NCI-H2081 (cell line): ENCODE measurements around the gene TAMALIN.
A peak's percentile ranks its signal among the peaks of the same experiment; 100 is the strongest.

Experiments
- DNase-seq, 2 experiments: peaks; one replicate each; lab custom pipeline; 2025; lab: John Stamatoyannopoulos, UW

The TAMALIN gene

DNA sequence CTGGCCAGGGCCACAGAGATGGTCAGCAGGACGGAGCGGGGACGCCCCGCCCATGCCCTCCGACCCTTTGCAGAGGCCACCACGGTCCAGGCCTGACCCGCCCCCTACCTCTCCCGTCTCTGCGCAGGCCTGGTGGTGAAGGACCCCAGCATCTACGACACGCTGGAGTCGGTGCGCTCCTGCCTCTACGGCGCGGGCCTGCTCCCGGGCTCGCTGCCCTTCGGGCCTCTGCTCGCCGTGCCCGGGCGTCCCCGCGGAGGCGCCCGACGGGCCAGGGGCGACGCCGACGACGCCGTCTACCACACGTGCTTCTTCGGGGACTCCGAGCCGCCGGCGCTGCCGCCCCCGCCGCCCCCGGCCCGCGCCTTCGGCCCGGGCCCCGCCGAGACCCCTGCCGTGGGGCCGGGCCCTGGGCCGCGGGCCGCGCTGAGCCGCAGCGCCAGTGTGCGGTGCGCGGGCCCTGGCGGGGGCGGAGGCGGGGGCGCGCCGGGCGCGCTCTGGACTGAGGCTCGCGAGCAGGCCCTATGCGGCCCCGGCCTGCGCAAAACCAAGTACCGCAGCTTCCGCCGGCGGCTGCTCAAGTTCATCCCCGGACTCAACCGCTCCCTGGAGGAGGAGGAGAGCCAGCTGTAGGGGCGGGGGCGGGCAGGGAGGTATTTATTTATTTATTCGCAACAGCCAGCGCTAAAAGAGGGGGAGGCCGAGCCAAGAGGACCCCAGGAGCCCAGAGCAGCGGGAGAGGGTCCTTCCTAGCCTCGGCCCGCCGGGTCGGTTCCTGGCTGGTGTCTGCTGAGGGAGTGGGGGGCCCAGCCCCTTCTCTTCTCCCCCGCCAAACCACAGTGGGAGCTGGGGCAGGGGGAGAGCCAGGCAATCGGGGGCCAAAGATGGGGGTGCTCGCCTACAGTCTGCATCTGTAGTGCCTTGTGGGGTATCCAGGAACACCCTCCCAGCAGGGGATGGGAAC is 8.1 kb downstream of the TAMALIN start:
- no peak for DNase-seq

DNA sequence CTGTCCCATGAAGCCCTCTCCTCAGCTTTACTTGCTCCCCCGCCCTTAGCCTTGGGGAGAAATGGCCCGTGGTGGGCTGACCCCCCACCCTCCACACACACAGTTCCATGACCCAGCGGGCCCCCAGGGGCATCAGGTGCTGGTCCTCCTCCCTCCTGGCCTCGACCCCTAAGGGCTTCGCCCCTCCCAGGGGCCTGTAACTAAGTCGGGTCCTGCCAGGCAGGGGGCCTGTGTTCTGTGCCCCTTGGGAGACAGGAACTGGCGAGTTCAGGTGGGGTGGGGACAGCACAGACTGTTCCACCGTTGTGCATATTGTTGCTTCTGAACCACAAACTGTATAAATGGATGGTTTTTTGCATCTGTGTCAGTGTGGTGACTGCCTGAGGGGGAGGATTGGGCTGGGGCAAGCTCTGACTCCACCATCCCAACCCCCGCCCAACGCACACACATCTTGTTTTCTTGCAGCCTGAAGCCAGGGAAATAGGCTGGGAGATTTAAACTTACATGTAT is 8.8 kb downstream of the TAMALIN start:
- DNase-seq: no peak

DNA sequence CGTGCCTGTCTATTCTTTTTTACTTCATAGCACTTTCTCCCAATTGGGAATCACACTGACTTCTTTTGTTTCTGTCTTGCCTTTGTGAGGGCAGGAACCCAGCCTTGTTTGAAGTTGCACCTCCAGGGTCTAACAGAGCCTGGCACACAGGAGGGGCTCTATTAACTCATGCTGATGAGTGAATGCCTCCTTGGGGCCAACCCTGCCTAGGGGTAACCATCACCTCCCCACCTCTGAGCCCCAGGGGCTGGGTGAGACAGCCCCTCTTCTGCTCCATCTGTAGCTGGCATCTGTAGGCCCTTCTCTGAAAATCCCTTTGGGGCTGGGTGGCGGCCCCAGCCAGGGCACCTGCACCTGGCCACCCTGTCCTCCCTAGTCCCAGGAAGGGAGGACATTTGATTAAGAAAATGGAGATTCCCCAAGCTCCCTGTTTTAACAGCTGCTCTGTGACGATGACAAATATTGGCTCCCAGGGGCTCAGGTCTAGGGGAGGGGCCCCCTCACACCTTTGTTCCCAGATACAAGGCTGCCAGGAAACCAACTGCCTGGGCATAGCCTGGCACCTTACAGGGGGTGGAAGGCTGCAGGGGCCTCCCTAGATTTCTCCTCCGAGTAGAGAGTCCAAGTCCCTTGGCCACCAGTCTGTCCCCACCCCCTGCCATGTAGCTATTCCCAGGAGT is 11.8 kb downstream of the TAMALIN start:
- DNase-seq: peak; percentile 90 to 96

DNA sequence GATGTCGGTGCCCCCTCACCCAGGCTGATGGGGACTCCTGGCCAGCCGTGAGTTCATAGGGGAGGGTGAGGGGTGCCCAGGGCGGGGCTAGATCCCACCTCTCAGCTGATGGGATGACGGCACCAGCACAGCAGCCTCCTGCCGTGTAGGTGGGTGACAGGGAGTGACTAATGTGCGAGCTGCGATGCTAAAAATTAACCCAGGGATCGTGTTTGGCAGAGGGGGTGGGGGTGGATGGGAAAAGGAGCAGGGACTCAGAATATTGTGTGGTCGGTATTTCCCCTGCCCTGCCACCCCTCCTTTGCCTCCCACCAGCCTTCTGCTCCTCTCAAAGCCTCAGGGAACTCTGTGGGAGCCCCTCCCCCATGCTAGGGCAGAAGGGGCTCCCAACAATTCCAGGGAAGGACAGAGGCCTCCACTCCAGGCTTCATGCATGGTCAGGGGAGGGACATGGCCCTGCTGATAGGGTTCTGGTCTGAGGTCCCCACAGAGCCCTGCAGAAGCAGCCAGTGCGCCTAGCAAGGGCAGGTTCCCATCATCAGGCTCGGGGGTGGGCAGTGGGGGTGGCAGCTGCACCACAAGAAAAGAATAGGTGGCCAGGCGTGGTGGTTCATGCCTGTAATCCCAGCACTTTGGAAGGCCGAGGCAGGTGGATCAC is 12.5 kb downstream of the TAMALIN start:
- DNase-seq: peak; percentile 70 to 90

DNA sequence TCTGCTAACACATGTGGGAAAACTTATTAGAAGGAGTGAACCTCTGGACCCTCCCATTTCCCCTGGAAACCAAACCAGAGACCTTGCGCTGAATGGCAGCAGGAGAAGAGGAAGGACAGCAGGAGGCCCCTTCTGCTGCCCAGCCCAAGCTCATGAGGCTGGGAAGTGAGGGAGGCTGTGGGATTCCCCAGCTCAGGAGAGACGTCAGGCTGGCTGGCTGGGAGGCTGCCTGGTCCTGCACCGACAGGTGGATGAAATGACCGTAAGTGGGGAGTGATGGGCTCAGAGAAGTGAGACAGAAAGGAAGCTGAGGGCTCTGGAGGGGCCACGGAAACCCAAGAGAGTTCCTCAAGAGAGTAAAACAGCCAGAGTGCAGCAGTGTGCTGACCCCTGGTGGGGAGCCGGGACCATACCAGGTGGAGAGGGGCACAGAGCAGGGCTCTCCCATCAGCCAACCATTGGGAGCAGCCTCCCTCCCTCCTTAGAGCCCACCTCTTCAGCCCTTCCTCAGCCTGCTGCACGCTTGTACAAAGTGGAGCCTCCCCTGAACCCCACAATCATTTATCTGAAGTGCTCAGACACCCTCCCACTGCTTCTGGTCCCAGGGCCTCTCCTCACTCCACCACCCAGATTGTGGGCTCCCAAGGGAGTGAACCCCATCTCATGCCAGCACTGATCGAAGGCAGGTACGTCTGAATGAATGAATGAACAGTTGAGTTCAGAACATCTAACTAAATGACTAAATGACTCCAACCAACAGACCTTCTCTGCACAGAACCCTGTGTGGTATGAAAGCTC is 14.0 kb downstream of the TAMALIN start:
- DNase-seq: peak; percentile 58 to 68

DNA sequence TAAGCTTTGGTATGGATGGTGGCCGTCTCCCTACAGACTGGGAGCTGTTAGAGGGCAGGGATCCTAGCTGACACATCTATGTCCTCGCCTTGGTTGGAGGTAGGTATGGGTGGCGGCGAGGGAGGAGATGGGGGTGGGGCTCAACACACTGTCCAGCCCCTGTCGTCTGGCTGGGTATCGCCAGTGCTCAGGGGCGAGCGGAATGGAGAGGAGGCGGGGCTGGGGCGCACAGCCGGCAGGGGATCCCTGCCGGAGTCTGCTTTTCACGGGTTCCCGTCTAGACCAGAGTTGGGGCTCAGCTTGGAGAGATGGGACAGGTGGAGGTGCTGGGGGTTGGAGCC is 16.1 kb downstream of the TAMALIN start:
- DNase-seq: no peak

DNA sequence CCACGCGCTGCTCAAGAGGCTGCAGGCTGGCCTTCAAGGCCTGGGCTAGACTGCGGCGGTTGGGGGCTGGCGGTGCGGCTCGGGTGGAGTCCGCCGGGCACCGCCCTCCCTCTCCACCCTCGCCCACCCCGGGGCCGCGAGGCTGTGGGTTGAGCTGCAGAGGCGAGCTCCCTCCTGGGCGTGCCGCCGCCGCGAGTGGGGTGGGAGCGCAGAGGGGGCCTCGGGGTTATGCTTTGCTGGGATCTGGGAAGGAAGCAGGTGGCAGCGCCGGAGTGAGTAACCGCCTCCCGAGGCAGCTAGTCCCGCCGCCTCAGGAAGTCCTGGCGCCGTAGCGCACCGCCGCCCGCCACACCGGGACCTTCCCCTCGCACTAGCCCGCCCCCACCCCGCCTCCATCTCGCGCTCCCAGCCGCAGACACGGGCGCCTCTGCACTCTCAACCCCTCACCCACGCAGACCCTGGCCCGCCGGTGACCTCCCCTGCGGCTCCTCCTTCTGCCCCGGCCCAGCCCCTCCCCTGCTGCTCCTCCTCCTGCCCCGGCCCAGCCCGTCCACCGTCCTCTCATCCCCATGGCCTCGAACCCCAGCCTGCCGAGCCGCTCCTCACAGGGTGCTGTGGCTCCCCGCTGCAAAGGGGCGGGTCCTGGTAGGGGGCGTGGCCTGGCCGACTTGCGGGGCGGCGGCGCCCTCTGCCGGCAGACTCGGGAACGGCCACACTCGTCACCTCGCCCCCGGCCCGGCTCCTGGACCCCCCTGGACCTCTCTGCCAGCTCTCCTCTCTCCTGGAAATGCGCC is 16.6 kb downstream of the TAMALIN start:
- peak; percentile 42 to 50 for DNase-seq

DNA sequence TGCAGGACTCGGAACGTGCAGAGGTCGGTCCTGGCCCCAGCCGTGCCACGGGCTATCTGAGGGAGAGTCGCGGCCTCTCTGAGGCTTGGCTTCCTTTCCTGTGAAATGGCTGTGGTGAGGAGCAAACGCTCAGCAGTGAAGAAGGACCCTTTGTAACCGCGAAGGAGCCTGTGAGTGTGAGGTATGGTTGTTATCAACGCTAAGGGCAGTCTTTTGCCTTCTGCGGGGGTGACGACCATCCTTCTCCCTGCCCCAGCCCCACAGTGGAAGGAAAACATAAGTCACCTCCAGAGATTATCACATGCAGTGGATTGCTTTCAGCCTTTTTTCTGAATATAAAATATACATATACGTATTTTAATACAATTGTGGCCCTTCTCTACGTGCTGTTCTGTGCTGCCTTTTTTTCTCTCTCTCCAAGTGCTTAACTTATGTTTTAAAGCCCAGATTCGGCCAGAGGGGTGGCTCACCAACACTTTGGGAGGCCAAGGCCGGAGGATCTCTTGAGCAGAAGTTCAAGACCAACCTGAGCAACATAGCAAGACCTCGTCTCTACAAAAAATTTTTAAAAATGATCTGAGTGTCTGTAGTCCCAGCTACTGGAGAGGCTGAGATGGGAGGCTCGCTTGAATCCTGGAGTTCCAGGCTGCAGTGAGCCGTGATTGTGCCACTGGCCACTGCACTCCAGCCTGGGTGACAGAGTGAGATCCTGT is 17.4 kb downstream of the TAMALIN start:
- no peak for DNase-seq

DNA sequence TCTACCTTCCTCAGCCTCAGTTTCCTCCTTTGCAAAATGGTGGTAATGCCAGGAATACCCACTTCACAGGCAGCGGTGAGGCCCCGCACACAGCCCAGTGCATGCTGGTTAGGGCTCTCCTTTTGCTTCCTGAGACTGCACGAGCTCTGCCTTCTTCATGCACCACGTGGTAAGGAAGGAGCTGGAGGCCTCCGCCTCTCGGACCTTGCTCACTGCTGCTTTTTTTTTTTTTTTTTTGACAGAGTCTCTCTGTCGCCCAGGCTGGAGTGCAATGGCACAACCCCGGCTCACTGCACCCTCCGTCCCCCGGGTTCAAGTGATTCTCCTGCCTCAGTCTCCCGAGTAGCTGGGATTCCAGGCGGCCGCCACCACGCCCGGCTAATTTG is 18.1 kb downstream of the TAMALIN start:
- no peak for DNase-seq

DNA sequence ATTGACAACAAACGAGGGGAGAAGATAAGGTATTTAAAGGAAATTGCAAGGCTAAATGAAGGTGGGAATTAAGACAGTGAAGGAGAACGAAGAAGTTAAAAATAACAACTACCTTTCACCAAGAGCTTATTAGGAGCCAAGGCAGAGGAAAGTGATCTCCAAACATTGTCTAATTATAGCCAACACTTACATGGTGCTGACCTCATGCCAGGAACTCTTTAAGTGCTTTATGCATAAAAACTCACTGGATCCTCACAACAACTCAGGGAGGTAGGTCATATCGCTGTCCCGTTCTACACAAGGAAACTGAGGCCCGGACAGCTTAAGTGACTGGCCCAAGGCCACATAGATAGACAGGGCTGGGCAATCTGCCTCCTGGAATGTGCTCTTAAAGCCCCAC is 19.5 kb downstream of the TAMALIN start:
- peak in 1 of 2 experiments; percentile 12 for DNase-seq

DNA sequence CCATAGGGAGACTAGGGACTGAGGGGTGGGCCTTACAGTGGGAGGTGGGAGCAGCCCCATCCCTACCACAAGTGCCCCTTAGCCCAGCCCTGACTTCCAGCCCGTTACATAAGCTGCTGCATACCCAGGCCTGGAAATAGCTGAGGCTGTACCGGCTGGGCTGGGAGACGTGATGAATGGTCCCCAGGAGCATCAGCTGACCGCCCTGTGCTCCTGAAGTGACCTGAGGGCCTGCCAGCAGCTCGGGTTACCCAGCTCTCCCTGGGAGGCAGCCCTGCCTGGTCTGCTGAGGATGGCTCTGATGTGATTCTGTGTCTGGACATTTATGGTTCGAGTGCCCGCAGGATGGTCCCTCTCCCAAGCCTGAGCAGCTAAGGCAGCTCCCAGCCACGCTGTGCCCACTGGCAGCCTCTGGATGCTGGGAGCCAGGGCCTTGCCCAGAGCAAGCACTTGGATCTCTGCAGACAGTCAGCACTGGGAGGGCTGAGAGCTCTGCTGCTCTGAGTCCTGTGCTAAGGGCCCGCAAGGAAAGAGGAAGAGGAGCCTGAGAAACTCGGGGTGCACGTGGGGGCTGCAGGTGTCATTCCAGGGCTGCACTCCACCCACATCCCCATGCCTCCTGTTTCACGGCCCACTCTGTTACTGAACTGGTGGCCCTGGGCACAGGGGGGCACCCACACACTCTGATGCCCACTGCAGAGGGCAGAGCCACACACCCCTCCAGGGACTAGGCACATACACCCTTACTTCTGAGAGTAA is 20.5 kb downstream of the TAMALIN start:
- no peak for DNase-seq

DNA sequence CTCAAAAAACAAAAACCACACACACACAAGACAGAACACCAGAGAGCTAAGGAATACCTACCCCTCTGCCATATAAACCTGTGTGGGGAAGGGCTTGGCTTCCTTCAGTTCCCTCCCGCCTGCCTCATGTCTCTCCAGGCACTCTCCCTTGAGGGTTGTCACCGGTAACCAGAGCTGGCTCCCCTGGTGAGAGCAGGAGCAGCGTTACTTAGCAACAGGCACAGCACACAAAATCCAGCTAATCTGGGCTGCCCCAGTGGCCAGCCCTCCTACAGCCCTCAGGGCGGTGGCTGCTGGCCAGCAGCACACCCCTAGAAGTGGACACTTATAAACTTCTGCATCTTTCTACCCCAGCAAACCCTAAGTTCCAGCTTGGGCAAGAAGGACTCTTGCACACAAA is 22.9 kb downstream of the TAMALIN start:
- DNase-seq: peak; percentile 94

DNA sequence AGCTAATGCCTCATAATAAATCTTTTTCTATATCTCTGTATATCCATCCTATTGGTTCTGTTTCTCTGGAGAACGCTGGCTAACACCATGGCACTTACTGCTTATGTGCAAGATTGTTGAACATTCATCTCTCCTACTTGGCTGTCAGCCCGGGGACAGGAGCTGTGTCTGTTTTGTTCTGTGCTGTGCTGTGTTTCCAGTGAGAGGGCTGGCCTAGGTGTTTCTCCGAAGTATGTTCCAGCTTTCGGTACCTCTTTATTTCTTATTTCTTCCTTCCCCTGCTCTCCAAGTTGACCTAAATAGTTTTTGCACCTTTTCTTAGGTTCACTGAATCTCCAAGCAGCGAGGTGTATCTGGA is 25.7 kb downstream of the TAMALIN start:
- DNase-seq: peak; percentile 19 to 52

DNA sequence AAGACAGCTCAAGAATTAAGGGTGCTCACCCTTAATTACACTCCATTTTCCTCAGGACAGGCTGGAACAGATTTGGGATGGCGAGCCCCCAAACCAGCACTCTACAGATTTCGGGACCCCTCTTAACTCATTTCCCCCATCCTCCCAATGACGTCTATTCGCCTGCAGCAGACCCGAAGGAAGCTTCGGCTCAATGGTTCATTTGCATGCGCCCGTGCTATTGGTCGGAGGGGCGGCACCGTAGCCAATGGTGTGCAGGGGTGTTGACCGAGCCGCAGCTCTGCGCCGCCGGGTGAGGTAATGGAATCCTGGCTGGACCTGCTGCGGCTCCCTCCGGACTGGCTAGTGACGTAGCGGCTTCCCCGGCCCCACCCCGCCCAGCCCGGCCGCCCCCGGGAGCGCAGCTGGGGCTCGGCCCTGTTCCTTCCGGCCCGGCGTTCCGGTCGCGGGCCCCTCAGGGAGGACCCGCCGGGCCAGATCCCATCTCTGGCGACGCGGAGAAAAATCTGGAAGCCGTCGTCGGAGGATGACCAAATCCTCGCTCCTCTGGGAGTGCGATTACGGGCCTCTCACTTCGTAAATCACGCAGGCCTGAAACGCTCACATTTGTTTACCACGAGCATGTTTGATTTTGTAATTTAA is 26.2 kb downstream of the TAMALIN start:
- peak; percentile 96 to 98 for DNase-seq

DNA sequence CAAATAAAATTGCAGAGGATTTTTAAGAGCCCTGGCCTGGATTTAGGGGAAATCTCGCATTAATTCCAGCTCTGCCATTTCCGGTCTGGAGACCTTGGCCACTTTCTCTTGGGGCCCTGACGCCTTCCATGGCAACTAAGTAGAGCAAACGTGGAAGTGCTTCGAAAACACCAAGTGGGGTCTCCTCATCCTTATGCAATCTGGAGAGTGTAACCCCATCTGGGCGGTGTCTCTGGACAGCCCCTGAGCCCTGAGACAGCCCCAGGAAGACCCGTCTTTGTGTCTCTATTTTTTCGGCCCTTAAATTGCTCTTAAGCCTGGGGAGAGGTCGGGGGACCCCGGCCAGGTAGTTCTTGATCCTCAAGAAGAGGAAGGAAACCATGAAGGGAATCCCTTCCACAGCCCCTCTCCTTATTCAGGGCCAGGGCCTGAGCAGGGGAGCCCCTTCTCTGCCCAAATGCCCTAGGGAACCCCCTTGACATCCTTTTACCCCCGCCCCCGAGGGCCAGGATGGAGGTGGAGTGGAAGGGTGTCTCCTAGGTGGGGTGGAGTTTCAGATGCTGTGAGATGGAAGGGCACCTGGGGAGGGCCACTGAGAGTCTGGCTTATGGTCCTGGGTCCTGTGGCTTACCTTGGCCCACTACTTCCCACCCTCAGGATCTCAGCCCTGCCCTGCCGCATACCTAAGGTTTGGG is 26.8 kb downstream of the TAMALIN start:
- no peak for DNase-seq

DNA sequence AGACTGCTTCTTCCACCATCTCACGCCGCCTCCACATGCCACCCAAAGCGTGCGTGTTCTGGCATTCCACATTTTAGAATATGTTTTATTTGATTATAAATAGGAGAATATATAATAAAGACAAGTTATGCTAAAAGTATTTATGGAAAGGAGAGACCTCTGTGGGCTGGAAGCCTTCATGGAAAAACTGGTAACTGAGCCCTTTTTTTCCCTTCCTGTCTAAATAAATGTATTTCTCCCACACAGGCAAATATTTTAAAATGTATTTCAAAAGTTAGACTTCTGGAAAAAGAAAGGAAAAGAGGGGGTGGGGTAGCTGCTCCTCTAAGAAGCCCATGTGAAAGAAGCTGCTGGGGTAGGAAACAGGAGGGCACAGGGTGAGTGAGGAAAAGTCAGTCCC is 28.4 kb downstream of the TAMALIN start:
- DNase-seq: no peak

DNA sequence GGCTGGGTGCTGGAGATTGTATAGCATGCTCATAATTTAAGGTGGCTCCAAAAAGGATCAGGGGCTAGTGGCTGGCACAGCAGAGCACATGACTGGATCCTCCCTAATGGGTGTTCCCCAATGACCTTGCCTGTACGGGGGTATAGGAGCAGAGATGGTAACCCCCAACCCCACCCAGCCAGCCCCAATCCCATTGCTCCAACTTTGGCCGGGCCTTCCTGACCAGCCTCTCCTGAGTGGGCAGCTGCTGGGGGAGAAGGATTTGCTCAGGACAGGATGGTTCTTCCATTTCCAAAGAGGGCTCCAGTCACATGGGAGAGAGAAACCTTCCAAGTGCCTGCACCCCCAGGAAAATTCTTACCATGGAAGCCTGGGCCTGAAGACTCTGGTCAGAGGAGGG is 29.2 kb downstream of the TAMALIN start:
- no peak for DNase-seq

DNA sequence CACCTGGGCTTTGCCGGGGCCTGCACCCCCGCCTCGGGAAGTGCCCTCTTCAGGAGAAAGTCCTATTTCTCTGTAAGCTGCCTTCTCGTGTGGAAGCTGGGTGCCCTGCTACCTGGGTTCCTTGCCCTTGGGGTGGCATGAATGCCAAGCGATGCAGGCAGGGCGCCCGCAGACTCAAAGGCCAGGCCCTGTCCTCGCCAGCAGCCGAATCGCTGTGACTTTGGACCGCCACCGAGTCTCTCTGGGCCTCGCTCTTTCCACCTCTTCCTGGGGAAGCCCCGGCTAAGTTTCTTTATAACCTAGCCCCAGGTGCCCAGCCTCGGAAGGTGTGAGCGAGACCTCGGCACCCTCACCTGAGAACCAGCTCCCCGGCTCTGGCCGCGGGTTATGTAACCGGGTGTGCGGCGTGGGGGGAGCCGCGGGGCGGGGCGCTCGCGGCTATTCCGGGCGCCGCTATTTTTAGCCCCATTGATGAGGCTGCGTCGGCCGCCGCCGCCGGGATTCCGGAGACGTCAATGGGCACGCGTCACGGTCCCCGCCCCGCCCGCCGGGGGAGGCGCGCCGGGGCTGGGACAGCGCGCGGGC is 29.9 kb downstream of the TAMALIN start:
- peak; percentile 81 to 82 for DNase-seq
